Adipocyte (in vitro differentiated cells): Measurements from ENCODE around the gene PCK2.

Experiments used
- DNase-seq: peaks from one replicate; pipeline ENCODE4 v3.0.0-alpha.2; 2015; ENCODE audit warnings: low read depth
- H3K27me3 ChIP-seq: replicated peaks from 2 replicates; pipeline ENCODE4 v1.7.0; 2013; ENCODE audit warnings: mild to moderate bottlenecking, low read length, moderate library complexity; ENCODE audit not compliant: control insufficient read depth, insufficient read depth
- H3K36me3 ChIP-seq: 2 replicates; pipeline ENCODE4 v1.7.0; 2013; ENCODE audit warnings: low read length, mild to moderate bottlenecking, moderate library complexity; ENCODE audit not compliant: control insufficient read depth, insufficient read depth, severe bottlenecking
- H3K4me1 ChIP-seq: 2 replicates; pipeline ENCODE4 v1.7.0; 2013; ENCODE audit warnings: mild to moderate bottlenecking, low read length, moderate library complexity; ENCODE audit not compliant: control insufficient read depth, insufficient read depth
- H3K4me3 ChIP-seq: 2 replicates; pipeline ENCODE4 v1.7.0; 2013; ENCODE audit warnings: mild to moderate bottlenecking, low read length, moderate library complexity
- H3K9ac ChIP-seq: 2 replicates; pipeline ENCODE4 v1.7.0; 2013; ENCODE audit warnings: mild to moderate bottlenecking, low read length, moderate library complexity
- H3K9me3 ChIP-seq: 2 replicates; pipeline ENCODE4 v1.7.0; 2013; ENCODE audit warnings: mild to moderate bottlenecking, low read length, moderate library complexity; ENCODE audit not compliant: control insufficient read depth

The PCK2 gene

DNA sequence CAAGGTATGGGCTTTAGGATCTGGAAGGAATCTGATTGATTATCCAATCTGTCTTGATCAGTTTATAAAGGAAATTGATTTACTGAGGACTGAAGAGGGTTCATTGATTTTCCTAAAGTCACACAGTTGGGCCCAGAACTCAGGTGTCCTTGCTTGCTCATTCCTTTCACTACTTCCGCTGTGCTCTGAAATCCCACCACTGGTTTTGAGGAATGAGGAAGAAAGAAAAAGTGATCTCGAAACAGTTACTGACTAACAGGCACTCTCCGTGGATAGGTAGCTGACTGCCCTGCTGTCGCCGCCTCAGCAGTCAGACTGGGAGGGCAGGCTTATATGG, 36.2 kb downstream of the PCK2 start, which contains the start of gene FITM1:
FITM1 (plus strand) TSS at position 280 of the 337 bp plus-strand sequence. CDS start 905 bp downstream, outside the sequence.
- no peaks in the 10 kb centered on the region for H3K36me3 ChIP-seq
- H3K9ac ChIP-seq = no peak within 1 kb of the TSS
- no peaks in the 10 kb centered on the region for H3K4me1 ChIP-seq
- H3K9me3 ChIP-seq = no peaks in the 10 kb centered on the region
- no peaks in the 10 kb centered on the region for H3K27me3 ChIP-seq
- no peak within 1 kb of the TSS for H3K4me3 ChIP-seq
- no peak for DNase-seq

DNA sequence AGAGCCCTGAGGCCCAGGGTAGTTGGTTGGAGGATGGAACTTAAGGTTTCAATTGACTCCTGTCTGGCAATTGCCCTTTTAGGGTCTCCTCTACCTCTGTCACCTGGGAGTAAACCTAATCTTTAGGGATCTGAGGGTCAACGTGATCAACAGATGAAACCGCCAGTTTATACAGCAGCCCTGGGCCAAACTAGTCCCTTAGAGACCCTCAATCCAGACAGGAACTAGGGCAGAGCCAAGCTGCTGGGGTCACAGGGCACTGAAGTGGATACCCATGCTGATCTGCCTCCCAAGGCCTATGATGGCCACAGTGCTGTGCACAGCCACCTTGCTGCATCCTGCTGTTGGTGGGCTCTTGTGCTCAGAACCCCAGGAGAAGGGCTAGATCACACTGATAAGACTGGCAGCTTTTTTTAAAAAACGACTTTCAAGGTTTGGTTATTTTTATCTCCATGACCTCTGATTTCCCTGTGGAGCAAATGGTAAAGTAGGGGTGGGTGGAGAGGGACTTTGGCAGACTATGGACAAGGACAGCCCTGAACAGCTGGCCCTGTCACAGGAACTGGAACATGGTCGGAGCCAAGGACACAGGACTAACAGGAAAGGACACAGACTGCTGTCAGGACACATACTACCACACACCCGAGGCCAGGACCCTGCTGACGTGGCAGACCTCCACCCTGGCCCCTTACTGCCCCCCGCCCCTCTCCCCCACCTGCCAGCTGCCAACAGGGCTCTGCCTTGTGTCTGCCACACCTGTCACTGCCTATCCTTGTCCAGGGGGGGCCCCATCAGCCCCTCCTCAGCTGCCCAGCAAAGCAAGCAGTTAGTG, 36.8 kb downstream of the PCK2 start:
- no peaks in the 10 kb centered on the region for H3K4me1 ChIP-seq
- H3K36me3 ChIP-seq = no peaks in the 10 kb centered on the region
- no peak overlapping the region for H3K9ac ChIP-seq
- no peak for DNase-seq
- H3K27me3 ChIP-seq = no peaks in the 10 kb centered on the region
- H3K4me3 ChIP-seq = no peak overlapping the region
- H3K9me3 ChIP-seq = no peaks in the 10 kb centered on the region

DNA sequence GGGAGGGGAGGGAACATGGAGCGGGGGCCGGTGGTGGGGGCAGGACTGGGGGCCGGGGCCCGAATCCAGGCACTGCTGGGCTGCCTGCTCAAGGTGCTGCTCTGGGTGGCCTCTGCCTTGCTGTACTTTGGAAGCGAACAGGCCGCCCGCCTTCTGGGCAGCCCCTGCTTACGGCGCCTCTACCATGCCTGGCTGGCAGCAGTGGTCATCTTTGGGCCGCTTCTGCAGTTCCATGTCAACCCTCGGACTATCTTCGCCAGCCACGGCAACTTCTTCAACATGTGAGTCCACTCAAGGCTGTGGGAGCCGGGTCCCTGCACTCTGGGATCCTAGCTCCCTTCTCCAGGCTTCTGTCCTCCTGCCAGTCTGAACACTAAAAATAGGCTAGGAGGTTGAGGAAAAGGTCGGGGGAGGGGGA, 37.4 kb downstream of the PCK2 start:
- H3K36me3 ChIP-seq = no peaks in the 10 kb centered on the region
- H3K4me3 ChIP-seq = no peak overlapping the region
- no peak for DNase-seq
- no peaks in the 10 kb centered on the region for H3K9me3 ChIP-seq
- peaks cover 1% of the 10 kb centered on the region for H3K4me1 ChIP-seq
- H3K27me3 ChIP-seq = no peaks in the 10 kb centered on the region
- H3K9ac ChIP-seq = no peak overlapping the region

DNA sequence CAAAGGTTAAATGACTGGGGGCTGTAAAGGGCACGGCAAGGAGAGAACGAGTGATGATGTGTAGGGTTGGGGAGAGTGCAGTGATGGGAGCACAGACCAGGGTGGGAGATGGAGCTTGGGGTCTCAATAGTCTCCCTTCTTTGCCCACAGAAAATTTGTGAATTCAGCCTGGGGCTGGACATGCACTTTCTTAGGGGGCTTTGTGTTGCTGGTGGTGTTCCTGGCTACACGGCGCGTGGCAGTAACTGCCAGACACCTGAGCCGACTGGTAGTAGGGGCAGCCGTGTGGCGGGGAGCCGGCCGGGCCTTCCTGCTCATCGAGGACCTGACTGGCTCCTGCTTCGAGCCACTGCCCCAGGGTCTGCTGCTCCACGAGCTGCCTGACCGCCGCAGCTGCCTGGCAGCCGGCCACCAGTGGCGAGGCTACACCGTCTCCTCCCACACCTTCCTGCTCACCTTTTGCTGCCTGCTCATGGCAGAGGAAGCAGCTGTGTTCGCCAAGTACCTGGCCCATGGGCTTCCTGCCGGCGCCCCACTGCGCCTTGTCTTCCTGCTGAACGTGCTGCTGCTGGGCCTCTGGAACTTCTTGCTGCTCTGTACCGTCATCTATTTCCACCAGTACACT, 38.1 kb downstream of the PCK2 start:
- Histone ChIP-seq H3K4me3 (no peak overlapping the region), H3K36me3 (peaks cover 1% of the 10 kb centered on the region), H3K27me3 (no peaks in the 10 kb centered on the region), H3K4me1 (peaks cover 8% of the 10 kb centered on the region), H3K9me3 (no peaks in the 10 kb centered on the region), H3K9ac (no peak overlapping the region)
- no peak for DNase-seq

DNA sequence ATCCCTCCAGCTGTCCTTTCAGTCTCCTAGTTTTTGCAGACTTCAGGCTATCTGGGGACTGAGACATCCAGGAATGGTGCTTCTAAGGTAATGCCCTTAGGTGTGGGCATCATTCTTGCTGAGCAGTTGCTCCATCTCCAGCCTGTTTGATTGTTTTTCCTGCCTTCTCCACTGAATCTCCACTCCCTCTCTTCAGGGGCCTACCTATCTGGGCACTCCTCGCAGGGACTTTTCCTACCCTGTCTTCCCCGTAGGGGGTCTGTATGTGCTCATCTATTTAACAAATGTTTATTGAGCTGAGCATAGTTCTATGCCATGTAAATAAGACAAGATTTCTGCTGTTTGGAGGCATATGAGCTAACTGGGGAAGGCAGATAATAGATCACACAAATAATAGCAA, 38.9 kb downstream of the PCK2 start:
- peaks cover 9% of the 10 kb centered on the region for H3K4me1 ChIP-seq
- no peak overlapping the region for H3K9ac ChIP-seq
- H3K9me3 ChIP-seq = no peaks in the 10 kb centered on the region
- peaks cover 4% of the 10 kb centered on the region for H3K36me3 ChIP-seq
- H3K4me3 ChIP-seq = no peak overlapping the region
- no peaks in the 10 kb centered on the region for H3K27me3 ChIP-seq
- no peak for DNase-seq

DNA sequence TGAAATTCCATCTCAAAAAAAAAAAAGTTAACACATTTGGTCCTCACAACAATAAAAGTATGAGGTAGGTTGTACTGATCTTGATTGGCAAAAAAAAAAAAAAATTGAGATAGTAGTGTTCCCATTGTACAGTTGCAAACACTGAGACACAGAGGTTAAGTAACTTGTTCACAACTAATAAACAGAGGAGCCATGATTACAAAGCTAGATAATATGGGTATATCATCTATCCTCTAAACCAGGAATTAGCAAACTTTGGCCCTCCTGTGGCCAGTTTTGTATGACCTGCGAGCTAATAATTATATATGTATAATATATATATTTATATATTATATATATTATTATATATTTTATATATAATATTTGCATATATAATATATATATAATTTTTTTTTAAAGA, 39.6 kb downstream of the PCK2 start:
- H3K9ac ChIP-seq = no peak overlapping the region
- H3K27me3 ChIP-seq = no peaks in the 10 kb centered on the region
- no peak overlapping the region for H3K4me3 ChIP-seq
- H3K36me3 ChIP-seq = peaks cover 12% of the 10 kb centered on the region
- peaks cover 9% of the 10 kb centered on the region for H3K4me1 ChIP-seq
- no peaks in the 10 kb centered on the region for H3K9me3 ChIP-seq
- no peak for DNase-seq

DNA sequence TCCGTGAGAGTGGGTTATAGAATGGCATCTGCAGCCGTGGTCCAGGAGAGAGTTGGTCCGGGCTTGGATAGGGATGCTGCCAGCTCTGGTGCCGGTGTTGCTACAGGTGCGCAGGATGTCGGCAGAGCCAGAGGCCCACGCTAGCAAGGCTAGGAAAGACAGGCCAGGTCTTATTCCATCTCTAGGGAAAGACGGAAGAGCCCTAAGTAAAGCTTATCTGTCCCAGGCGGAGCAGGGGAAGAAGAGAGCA, 41.4 kb downstream of the PCK2 start:
- DNase-seq = no peak
- Histone ChIP-seq H3K9me3 (no peaks in the 10 kb centered on the region), H3K9ac (peak overlapping the region; percentile 55), H3K36me3 (peaks cover 21% of the 10 kb centered on the region), H3K27me3 (no peaks in the 10 kb centered on the region), H3K4me1 (peaks cover 9% of the 10 kb centered on the region), H3K4me3 (peak overlapping the region; percentile 91)

DNA sequence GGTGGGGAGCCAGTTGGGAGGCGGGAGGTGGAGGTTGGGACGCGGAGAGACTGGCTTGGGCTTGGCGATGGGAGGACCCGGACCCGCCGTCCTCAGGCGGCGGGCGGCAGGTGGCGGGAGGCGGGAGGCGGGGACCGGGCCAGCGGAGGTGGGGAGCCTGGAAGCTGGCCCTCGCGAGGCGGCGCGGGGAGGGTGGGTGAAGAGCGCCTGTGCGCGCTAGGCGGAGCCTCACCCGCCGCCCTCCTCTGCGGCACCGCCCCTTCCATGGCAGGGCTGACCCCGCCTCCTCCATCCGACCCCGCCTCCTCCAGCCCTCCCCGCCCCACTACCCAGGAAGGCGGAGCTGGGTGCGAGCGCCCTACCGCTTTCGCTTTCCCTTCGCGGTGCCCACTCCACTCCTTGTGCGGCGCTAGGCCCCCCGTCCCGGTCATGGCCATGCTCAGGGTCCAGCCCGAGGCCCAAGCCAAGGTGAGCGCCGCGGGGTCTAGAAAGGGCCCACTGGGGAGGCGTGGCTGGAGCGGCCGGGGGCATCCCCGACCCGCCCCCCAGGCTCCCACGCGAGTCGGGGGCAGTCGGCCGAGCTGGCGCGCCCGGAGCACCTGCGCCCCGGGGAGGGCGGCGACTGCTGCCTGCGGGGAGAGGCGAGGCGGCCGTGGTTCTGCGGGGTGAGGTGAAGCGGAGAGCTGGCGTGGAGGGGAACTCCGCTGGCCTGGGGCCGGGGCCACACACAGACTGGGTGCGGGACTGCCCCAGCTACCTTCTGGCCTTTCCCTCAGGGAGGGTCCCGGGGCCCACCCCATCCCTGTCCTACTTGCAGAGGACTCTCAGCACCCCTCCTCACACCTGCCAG, 41.9 kb downstream of the PCK2 start, which contains the start of gene PSME1:
PSME1 (plus strand) TSS at position 361 of the 850 bp plus-strand sequence; CDS start at position 430, 69 bp downstream.
- H3K27me3 ChIP-seq = no peaks in the 10 kb centered on the region
- peak within 1 kb of the TSS; percentile 92 for H3K9ac ChIP-seq
- no peaks in the 10 kb centered on the region for H3K9me3 ChIP-seq
- peak within 1 kb of the TSS; percentile 91 for H3K4me3 ChIP-seq
- peaks cover 9% of the 10 kb centered on the region for H3K4me1 ChIP-seq
- peak; percentile 97 for DNase-seq
- peaks cover 21% of the 10 kb centered on the region for H3K36me3 ChIP-seq

DNA sequence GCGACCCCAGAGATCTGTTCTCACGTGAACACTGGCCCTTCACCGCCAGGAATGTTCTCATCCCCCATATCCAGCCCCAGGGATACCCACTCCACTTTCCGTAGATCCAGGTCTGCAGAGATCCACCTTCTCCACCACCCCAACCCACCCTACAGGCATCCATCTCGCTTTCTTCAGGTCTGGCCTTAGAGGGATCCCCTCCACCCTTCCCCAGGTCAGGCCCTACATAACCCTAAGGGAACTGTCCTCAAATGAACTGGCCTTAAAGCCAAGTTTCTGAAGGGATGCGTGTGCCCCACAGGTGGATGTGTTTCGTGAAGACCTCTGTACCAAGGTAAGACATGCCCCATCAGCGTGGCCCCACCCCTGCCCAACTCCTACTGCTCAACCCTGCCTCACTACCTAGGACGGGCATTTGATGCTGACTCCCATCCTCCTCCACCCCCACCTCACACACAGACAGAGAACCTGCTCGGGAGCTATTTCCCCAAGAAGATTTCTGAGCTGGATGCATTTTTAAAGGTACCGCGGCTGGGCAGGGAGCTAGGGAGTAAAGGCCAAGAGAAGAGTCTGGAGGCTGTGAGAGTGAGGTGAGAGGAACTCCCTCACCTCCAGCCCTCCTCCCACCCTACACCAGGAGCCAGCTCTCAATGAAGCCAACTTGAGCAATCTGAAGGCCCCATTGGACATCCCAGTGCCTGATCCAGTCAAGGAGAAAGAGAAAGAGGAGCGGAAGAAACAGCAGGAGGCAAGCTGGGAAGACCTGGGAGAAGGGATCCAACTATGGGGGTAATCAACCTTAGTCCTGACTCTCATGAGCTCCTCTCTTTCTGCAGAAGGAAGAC, 42.8 kb downstream of the PCK2 start:
- no peak for DNase-seq
- Histone ChIP-seq H3K9ac (peak overlapping the region; percentile 92), H3K27me3 (no peaks in the 10 kb centered on the region), H3K4me3 (peak overlapping the region; percentile 91), H3K4me1 (peaks cover 11% of the 10 kb centered on the region), H3K9me3 (no peaks in the 10 kb centered on the region), H3K36me3 (peaks cover 21% of the 10 kb centered on the region)

DNA sequence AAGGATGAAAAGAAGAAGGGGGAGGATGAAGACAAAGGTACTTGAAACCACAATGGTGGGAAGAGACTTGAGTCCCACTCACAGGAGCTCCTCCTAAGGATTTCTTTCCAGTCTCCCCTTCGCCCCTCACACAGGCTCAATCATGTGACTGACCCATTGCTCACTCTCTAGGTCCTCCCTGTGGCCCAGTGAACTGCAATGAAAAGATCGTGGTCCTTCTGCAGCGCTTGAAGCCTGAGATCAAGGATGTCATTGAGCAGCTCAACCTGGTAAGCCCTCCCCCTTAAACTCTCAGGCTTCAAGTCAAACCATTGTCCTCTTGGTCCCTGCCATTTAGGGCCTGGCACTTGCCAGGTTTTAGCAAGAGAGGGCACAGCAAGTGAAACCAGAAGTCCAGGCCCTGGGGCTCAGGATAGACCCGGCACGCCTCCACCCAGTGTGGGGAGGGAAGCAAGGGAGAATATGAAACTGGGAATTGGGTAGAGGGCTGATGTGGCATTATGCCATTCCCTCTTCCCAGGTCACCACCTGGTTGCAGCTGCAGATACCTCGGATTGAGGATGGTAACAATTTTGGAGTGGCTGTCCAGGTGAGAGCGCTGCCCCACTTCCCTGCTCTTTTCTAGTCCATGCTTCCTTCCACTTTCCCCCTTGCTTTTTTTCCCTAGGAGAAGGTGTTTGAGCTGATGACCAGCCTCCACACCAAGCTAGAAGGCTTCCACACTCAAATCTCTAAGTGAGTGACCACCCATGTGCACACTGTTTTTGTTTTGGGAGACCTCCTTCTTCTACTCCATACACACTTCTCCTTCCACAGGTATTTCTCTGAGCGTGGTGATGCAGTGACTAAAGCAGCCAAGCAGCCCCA, 43.7 kb downstream of the PCK2 start:
- no peak for DNase-seq
- peaks cover 14% of the 10 kb centered on the region for H3K4me1 ChIP-seq
- no peaks in the 10 kb centered on the region for H3K27me3 ChIP-seq
- no peak overlapping the region for H3K4me3 ChIP-seq
- H3K36me3 ChIP-seq = peaks cover 21% of the 10 kb centered on the region
- no peak overlapping the region for H3K9ac ChIP-seq
- H3K9me3 ChIP-seq = no peaks in the 10 kb centered on the region
